ENCODE measurements around the gene PDE4D.

DNA sequence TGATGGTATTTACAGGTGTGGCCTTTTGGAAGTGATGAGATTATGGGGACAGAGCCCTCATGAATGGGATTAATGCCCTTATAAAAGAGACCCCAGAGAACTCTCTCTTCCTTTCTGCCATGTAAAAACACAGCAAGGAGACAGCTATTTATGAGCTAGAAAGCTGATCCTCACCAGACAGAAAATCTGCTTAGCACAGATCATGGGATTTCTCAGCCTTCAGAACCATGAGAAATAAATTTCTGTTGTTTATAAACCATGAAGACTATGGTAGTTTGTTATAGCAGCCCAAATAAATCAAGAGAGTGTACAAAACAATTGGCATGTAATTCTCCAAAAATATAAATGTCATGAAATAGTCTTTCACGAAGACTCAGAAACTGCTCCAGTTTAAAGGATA is 211.0 kb downstream of the PDE4D start:
- TF ChIP-seq, protein P1, sequence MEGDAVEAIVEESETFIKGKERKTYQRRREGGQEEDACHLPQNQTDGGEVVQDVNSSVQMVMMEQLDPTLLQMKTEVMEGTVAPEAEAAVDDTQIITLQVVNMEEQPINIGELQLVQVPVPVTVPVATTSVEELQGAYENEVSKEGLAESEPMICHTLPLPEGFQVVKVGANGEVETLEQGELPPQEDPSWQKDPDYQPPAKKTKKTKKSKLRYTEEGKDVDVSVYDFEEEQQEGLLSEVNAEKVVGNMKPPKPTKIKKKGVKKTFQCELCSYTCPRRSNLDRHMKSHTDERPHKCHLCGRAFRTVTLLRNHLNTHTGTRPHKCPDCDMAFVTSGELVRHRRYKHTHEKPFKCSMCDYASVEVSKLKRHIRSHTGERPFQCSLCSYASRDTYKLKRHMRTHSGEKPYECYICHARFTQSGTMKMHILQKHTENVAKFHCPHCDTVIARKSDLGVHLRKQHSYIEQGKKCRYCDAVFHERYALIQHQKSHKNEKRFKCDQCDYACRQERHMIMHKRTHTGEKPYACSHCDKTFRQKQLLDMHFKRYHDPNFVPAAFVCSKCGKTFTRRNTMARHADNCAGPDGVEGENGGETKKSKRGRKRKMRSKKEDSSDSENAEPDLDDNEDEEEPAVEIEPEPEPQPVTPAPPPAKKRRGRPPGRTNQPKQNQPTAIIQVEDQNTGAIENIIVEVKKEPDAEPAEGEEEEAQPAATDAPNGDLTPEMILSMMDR (IDR thresholded peaks at IDR 0.05), result no peak
- no peak for TF ChIP-seq POLR2A (IDR thresholded peaks at IDR 0.05)
